GM12878 (cell line): ENCODE measurements around the gene B3GNT9. TPM values are rescaled to one million over a fixed set of nuclear protein-coding genes. Genes with fewer than 3 reads are reported as not detected.

Experiments
- ATAC-seq: fragments of 200-7000 bp; cut with Tn5 transposase; 3 replicates; pipeline ENCODE4 v1.9.1; 2020; ENCODE audit warnings: mild to moderate bottlenecking, moderate library complexity
- BruUV-seq: library from RNA; stranded (reverse); fragments of 400-500 nt; replicated peaks from 2 replicates; lab custom pipeline; 2021; lab: Mats Ljungman, UMichigan
- CTCF ChIA-PET: fragments of 300-600 bp; sonication (Branson Sonifier 250); formaldehyde crosslinking; extraction: SDS; loops from one replicate; lab custom pipeline; 2021; ENCODE audit warnings: inconsistent platforms; lab: Yijun Ruan, JAX
- POLR2A ChIA-PET: fragments of 350-600 bp; formaldehyde crosslinking; extraction: SDS; loops from one replicate; lab custom pipeline; 2021; ENCODE audit warnings: inconsistent platforms; lab: Charles Lee
- RAD21 ChIA-PET: fragments of 300-600 bp; sonication (Branson Sonifier 250); formaldehyde crosslinking; loops from one replicate; lab custom pipeline; 2023; ENCODE audit warnings: antibody characterized with exemption; ENCODE audit not compliant: unreplicated experiment; lab: Charles Lee
- SMC1A ChIA-PET: fragments of 300-600 bp; sonication (Branson Sonifier 250); formaldehyde crosslinking; loops from one replicate; lab custom pipeline; 2023; ENCODE audit not compliant: unreplicated experiment, uncharacterized antibody; lab: Charles Lee
- DNase-seq: peaks from one replicate; pipeline ENCODE4 v3.0.0-alpha.2; 2011; ENCODE audit warnings: low read depth, low spot score
- FAIRE-seq: peaks from 3 replicates; lab custom pipeline; 2011; peaks lifted over from hg19 to GRCh38; lab: Jason Lieb, UNC
- H2AFZ ChIP-seq: 2 replicates; pipeline ENCODE4 v1.6.0; 2011; ENCODE audit warnings: low read depth, low read length, control low read depth; ENCODE audit not compliant: control insufficient read depth
- H3K27ac ChIP-seq: 2 replicates; pipeline ENCODE4 v1.5.1; 2011; ENCODE audit warnings: control low read depth; ENCODE audit not compliant: control insufficient read depth, insufficient read depth
- H3K27me3 ChIP-seq, 2 experiments: replicated peaks in 1 of 2; 2 replicates each; pipeline versions ENCODE4 v1.6.0 to v1.6.1; 2011; ENCODE audit warnings: low read length in 1 of 2; ENCODE audit not compliant: control insufficient read depth in 2 of 2, insufficient read depth in 2 of 2
- H3K36me3 ChIP-seq, 2 experiments: 2 replicates each; pipeline ENCODE4 v1.5.1; 2011; ENCODE audit warnings: low read length in 1 of 2; ENCODE audit not compliant: control insufficient read depth in 2 of 2, insufficient read depth in 2 of 2
- H3K4me1 ChIP-seq: 2 replicates; pipeline ENCODE4 v1.6.1; 2011; ENCODE audit warnings: mild to moderate bottlenecking, low read length, moderate library complexity, mixed read lengths; ENCODE audit not compliant: control insufficient read depth, insufficient read depth
- H3K4me2 ChIP-seq: 2 replicates; pipeline ENCODE4 v1.6.0; 2011; ENCODE audit warnings: control low read depth; ENCODE audit not compliant: control insufficient read depth, insufficient read depth
- H3K4me3 ChIP-seq: fragments of 200-600 bp; sonication (generic); 2 replicates; pipeline ENCODE4 v1.5.1; 2016
- H3K79me2 ChIP-seq: 2 replicates; pipeline ENCODE4 v1.6.0; 2011; ENCODE audit warnings: low read length; ENCODE audit not compliant: control insufficient read depth, insufficient read depth
- H3K9ac ChIP-seq: 2 replicates; pipeline ENCODE4 v1.8.0; 2011; ENCODE audit warnings: low read length, control low read depth, mixed read lengths; ENCODE audit not compliant: control insufficient read depth, insufficient read depth
- H3K9me3 ChIP-seq: replicated peaks from 3 replicates; pipeline ENCODE4 v1.5.1; 2011; ENCODE audit warnings: mild to moderate bottlenecking, low read length; ENCODE audit not compliant: control insufficient read depth, insufficient read depth
- H4K20me1 ChIP-seq: 2 replicates; pipeline ENCODE4 v1.6.0; 2011; ENCODE audit not compliant: control insufficient read depth, insufficient read depth
- BHLHE40 ChIP-seq, 2 experiments: fragments of 450-650 bp in 1 of 2; IDR thresholded peaks; 2 replicates each; pipeline ENCODE4 v1.6.1; 2011 to 2017; ENCODE audit warnings: low read depth in 2 of 2, borderline replicate concordance in 1 of 2, improper control_type of control experiment in 1 of 2, low read length in 1 of 2, mild to moderate bottlenecking in 1 of 2
- CUX1 ChIP-seq: IDR thresholded peaks from 2 replicates; pipeline ENCODE4 v1.6.1; 2012; ENCODE audit warnings: improper control_type of control experiment, low read depth, low read length; ENCODE audit not compliant: insufficient replicate concordance
- EGR1 ChIP-seq, 2 experiments: IDR thresholded peaks; 1 replicate in 1 of 2; 2 replicates in 1 of 2; pipeline ENCODE4 v1.6.1; 2011 to 2012; ENCODE audit warnings: low read depth in 2 of 2, low read length in 2 of 2, borderline replicate concordance in 1 of 2, mild to moderate bottlenecking in 1 of 2, moderate library complexity in 1 of 2
- GATAD2B ChIP-seq: fragments of 450-650 bp; conservative IDR thresholded peaks from 2 replicates; pipeline ENCODE4 v1.6.1; 2017; ENCODE audit warnings: low read depth, mild to moderate bottlenecking, moderate library complexity
- HDGF ChIP-seq: fragments of 450-650 bp; IDR thresholded peaks from 2 replicates; pipeline ENCODE4 v1.6.1; 2016; ENCODE audit warnings: antibody characterized with exemption
- RB1 ChIP-seq: fragments of 450-650 bp; formaldehyde crosslinking; IDR thresholded peaks from 2 replicates; pipeline ENCODE4 v1.6.1; 2017; ENCODE audit warnings: mild to moderate bottlenecking, borderline replicate concordance
- RELA ChIP-seq: fragments of 450-650 bp; IDR thresholded peaks from 2 replicates; pipeline ENCODE4 v1.8.0; 2014; ENCODE audit warnings: borderline replicate concordance; ENCODE audit not compliant: partially characterized antibody
- STAT1 ChIP-seq: fragments of 450-650 bp; conservative IDR thresholded peaks from 2 replicates; pipeline ENCODE4 v1.6.1; 2014; ENCODE audit warnings: antibody characterized with exemption, mild to moderate bottlenecking
- YY1 ChIP-seq: IDR thresholded peaks from 2 replicates; pipeline ENCODE4 v1.6.1; 2011; ENCODE audit warnings: low read depth, mild to moderate bottlenecking, low read length
- ZNF592 ChIP-seq: fragments of 450-650 bp; IDR thresholded peaks from 2 replicates; pipeline ENCODE4 v1.6.1; 2017; ENCODE audit warnings: mild to moderate bottlenecking, moderate library complexity
- WGBS: methylation state at CpG from one replicate; pipeline ENCODE4 v1.1.6; 2016; ENCODE audit warnings: low lambda C conversion rate; ENCODE audit not compliant: insufficient replicate concordance, insufficient coverage; ENCODE audit errors: missing lambda C conversion rate; 5-methylcytosine and 5-hydroxymethylcytosine counted together
- in situ Hi-C: fragments of 300-500 bp; cut with MboI; formaldehyde crosslinking; loops from 9 replicates; pipeline ENCODE4 v1.14.3; 2018; ENCODE audit warnings: mixed read lengths
- intact Hi-C: fragments of 100-400 bp; cut with micrococcal nuclease; formaldehyde crosslinking; loops from one replicate; pipeline ENCODE4 v1.14.2; 2022; ENCODE audit not compliant: unreplicated experiment
- polyA plus RNA-seq, 11 experiments: library from polyadenylated mRNA; depleted of rRNA in 4 of 11; unstranded in 6 of 11; stranded (reverse) in 5 of 11; fragments of >200 nt; fragmentation: Nextera tagmentation in 4 of 11; fragmentation: Illumina TruSeq in 1 of 11; extraction: Ambion mirVana in 4 of 11; extraction: Trizol in 1 of 11; gene quantifications; 1 replicate in 1 of 11; 2 replicates in 10 of 11; pipeline versions ENCODE4 v1.2.1 to v1.2.3, GENCODE V29; 2011 to 2016; ENCODE audit warnings: inconsistent platforms in 2 of 11, missing spikeins in 2 of 11, low read depth in 1 of 11
- total RNA-seq, 4 experiments: library from RNA; depleted of rRNA in 3 of 4; stranded (reverse); fragments of >200 nt in 3 of 4; fragmentation: Illumina TruSeq in 1 of 4; extraction: Trizol in 1 of 4; gene quantifications; 2 replicates each; pipeline versions ENCODE4 v1.2.1 to v1.2.3, GENCODE V29; 2013 to 2021
- TF ChIP-seq, protein P1 (sequence below): IDR thresholded peaks from 2 replicates; pipeline ENCODE4 v1.6.1; 2011; ENCODE audit warnings: low read depth, mild to moderate bottlenecking, low read length, moderate library complexity, borderline replicate concordance; ENCODE audit errors: extremely low read depth

B3GNT9 gene
- total and polyA plus RNA-seq, 10 of the 15 experiments (the other 5 are each of a cell fraction or from before 2014, with no cell fraction given): 0.08 to 5.0 (median 1.9) TPM

- Histone ChIP-seq H3K9ac (peak within 1 kb of the TSS; percentile 69), H3K9me3 (no peaks in the 10 kb centered on the region), H4K20me1 (no peaks in the 10 kb centered on the region), H3K4me2 (peak within 1 kb of the TSS; percentile 97), H3K27me3 (no peaks in the 10 kb centered on the region), H3K4me3 (peak within 1 kb of the TSS; percentile 95), H2AFZ (peak within 1 kb of the TSS; percentile 93), H3K4me1 (peaks cover 17% of the 10 kb centered on the region), H3K79me2 (peaks cover 22% of the 10 kb centered on the region), H3K27ac (peak within 1 kb of the TSS; percentile 13; the same call in 1 of the 2 replicates), H3K36me3 (no peaks in the 10 kb centered on the region; a peak in 1 of 4 replicates)
- DNase-seq (peak; percentile 76), ATAC-seq (peak; percentile 95), FAIRE-seq (peak; percentile 84)
- ChIA-PET POLR2A (interaction anchor here (0.6 to 1.4 kb wide), 2 partner anchors 50 to 99 kb away, joined by 4 to 5 read pairs; partner anchors contain the start of genes FBXL8 and TRADD), CTCF (interaction anchor here (0.6 to 3.1 kb wide), 4 partner anchors 8 to 92 kb away, joined by 3 to 12 read pairs (median 5); no protein-coding TSS in a partner anchor), SMC1A (interaction anchor here (0.7 to 1.2 kb wide), 5 partner anchors 9 to 83 kb away, joined by 3 to 5 read pairs (median 4); no protein-coding TSS in a partner anchor), RAD21 (interaction anchor here (1.9 kb wide), 1 partner anchor 46 kb away, joined by 5 read pairs; no protein-coding TSS in a partner anchor)
- intact Hi-C loops (no loop called here), in situ Hi-C loops (no loop called here)
- no TSS peak for BruUV-seq
- WGBS: 1% methylated on average over 60 of the region's 63 CpGs
- TF ChIP-seq GATAD2B (peak; percentile 22), EGR1 (IDR thresholded peaks at IDR 0.05; ENCODE audit: borderline replicate concordance in 1 of 2, low read depth in 2 of 2, low read length in 2 of 2) (0 out of 3 replicates have a peak, but pooled peaks of 1 of the 2 experiments have one; percentile 5), BHLHE40 (IDR thresholded peaks at IDR 0.05; ENCODE audit: borderline replicate concordance in 1 of 2, low read depth in 2 of 2, low read length in 1 of 2) (peak; percentile 13 to 80; a peak in 3 of 4 replicates), RELA (peak; percentile 54), RB1 (peak; percentile 76; the same call in 1 of the 2 replicates), YY1 (0 out of 2 replicates have a peak, but pooled peaks have one; percentile 5), CUX1 (no peak), HDGF (peak; percentile 39; the same call in 1 of the 2 replicates), STAT1 (peak; percentile 75; the same call in 1 of the 2 replicates), ZNF592 (no peak)
- TF ChIP-seq, protein P1, sequence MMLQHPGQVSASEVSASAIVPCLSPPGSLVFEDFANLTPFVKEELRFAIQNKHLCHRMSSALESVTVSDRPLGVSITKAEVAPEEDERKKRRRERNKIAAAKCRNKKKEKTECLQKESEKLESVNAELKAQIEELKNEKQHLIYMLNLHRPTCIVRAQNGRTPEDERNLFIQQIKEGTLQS: peak; percentile 89; the same call in 1 of the 2 replicates
Observed at GRCh38 chr16:67109407-67110135, 41.2 kb downstream of the B3GNT9 start, which contains the start of gene PHAF1. TSS of gene PHAF1 (plus strand) at chr16:67109941. CDS start at chr16:67110176, 235 bp downstream.
